GDM1 (cell line): ENCODE results near the gene SMAD7.

ENCODE experiments used
- DNase-seq: peaks from one replicate; lab custom pipeline; 2025; lab: John Stamatoyannopoulos, UW

SMAD7 gene

GRCh38 chr18:48950536-48951447 lies at the start of gene SMAD7:
Gene SMAD7 (minus strand): TSS chr18:48950965. CDS start chr18:48950424, 541 bp downstream.
- no peak for DNase-seq

- DNase-seq: no peak
These were observed 48.8 kb upstream of the SMAD7 start for GRCh38 chr18:48999569-48999968.

- DNase-seq: no peak
These were observed 47.4 kb upstream of the SMAD7 start for GRCh38 chr18:48997985-48998831.

GRCh38 chr18:48997681-48997984 lies 46.9 kb upstream of the SMAD7 start:
- no peak for DNase-seq

GRCh38 chr18:48996901-48997463 lies 46.2 kb upstream of the SMAD7 start:
- no peak for DNase-seq

- no peak for DNase-seq
These were observed 45.3 kb upstream of the SMAD7 start for GRCh38 chr18:48996041-48996440.

- no peak for DNase-seq
These were observed 44.4 kb upstream of the SMAD7 start for GRCh38 chr18:48994926-48995835.

- DNase-seq: no peak
These were observed 43.4 kb upstream of the SMAD7 start for GRCh38 chr18:48994044-48994651.

GRCh38 chr18:48993586-48993985 lies 42.8 kb upstream of the SMAD7 start:
- DNase-seq: no peak

GRCh38 chr18:48992791-48993555 lies 42.2 kb upstream of the SMAD7 start:
- peak; percentile 67 for DNase-seq

- no peak for DNase-seq
These were observed 41.4 kb upstream of the SMAD7 start for GRCh38 chr18:48992133-48992532.

- no peak for DNase-seq
These were observed 40.9 kb upstream of the SMAD7 start for GRCh38 chr18:48991676-48992075.

- DNase-seq: no peak
These were observed 40.5 kb upstream of the SMAD7 start for GRCh38 chr18:48991319-48991660.

GRCh38 chr18:48990481-48991318 lies 39.9 kb upstream of the SMAD7 start:
- no peak for DNase-seq

- no peak for DNase-seq
These were observed 38.8 kb upstream of the SMAD7 start for GRCh38 chr18:48989304-48990303.

- no peak for DNase-seq
These were observed 37.9 kb upstream of the SMAD7 start for GRCh38 chr18:48988508-48989303.

GRCh38 chr18:48987821-48988220 lies 37.1 kb upstream of the SMAD7 start:
- no peak for DNase-seq
